Gastrocnemius medialis (tissue), 4 donors: ENCODE measurements around the gene RAB7A. TPM values are rescaled to one million over a fixed set of nuclear protein-coding genes. Genes with fewer than 3 reads are reported as not detected.

ENCODE experiments used
- ATAC-seq, 2 donors: fragments of 150-250 bp; one replicate each; pipeline ENCODE4 v1.9.1; 2016
- DNase-seq, 2 donors: peaks; one replicate each; pipeline ENCODE4 v3.0.0-alpha.2; 2019
- H3K27ac ChIP-seq, 4 donors: fragments of 200-600 bp; sonication (generic); 1 replicate in 1 of 4; 2 replicates in 3 of 4; pipeline ENCODE4 v1.5.1; 2016 to 2018; ENCODE audit warnings: mild to moderate bottlenecking in 2 of 4, moderate library complexity in 1 of 4
- H3K27me3 ChIP-seq, 3 donors: fragments of 200-600 bp; sonication (generic) in 2 of 3; 1 replicate in 1 of 3; 2 replicates in 2 of 3; pipeline versions ENCODE4 v1.5.1 to v1.6.0; 2016 to 2019; ENCODE audit warnings: mild to moderate bottlenecking in 1 of 3, moderate library complexity in 1 of 3
- H3K36me3 ChIP-seq, 2 donors: fragments of 200-600 bp; sonication (generic) in 1 of 2; one replicate each; pipeline ENCODE4 v1.5.1; 2017 to 2018
- H3K4me1 ChIP-seq, 2 donors: fragments of 200-600 bp; sonication (generic) in 1 of 2; one replicate each; pipeline ENCODE4 v1.5.1; 2016 to 2017; ENCODE audit warnings: mild to moderate bottlenecking in 2 of 2
- H3K4me3 ChIP-seq, 4 donors: fragments of 200-600 bp; sonication (generic) in 3 of 4; 1 replicate in 1 of 4; 2 replicates in 3 of 4; pipeline ENCODE4 v1.5.1; 2016 to 2019; ENCODE audit warnings: mild to moderate bottlenecking in 2 of 4
- H3K9me3 ChIP-seq, 3 donors: fragments of 200-600 bp; sonication (generic) in 2 of 3; 1 replicate in 1 of 3; 2 replicates in 2 of 3; pipeline ENCODE4 v1.5.1; 2016 to 2019
- POLR2A ChIP-seq, 2 donors: fragments of 450-650 bp; IDR thresholded peaks; one replicate each; pipeline ENCODE4 v1.6.1; 2017; ENCODE audit warnings: antibody characterized with exemption in 2 of 2, mild to moderate bottlenecking in 2 of 2, moderate library complexity in 2 of 2
- in situ Hi-C, 4 donors: fragments of 200-750 bp; cut with MboI; loops; one replicate each; pipeline versions ENCODE4 v1.15.0 to v1.8.0; 2017; ENCODE audit warnings: low sequenced_read_pairs in 4 of 4
- intact Hi-C: fragments of 100-400 bp; cut with DNase I; formaldehyde crosslinking; loops from one replicate; pipeline ENCODE4 v1.15.1; 2023; ENCODE audit warnings: low total_unique reads
- total RNA-seq, 4 donors: library from RNA; depleted of rRNA; stranded (reverse); fragments of >200 nt; gene quantifications; one replicate each; pipeline versions ENCODE4 v1.1.0 to v1.2.3, GENCODE V29; 2016
- TF ChIP-seq, protein P1 (sequence below), 5 experiments: fragments of 450-650 bp in 3 of 5; fragments of 200-600 bp in 2 of 5; sonication (generic) in 2 of 5; IDR thresholded peaks in 4 of 5; conservative IDR thresholded peaks in 1 of 5; 1 replicate in 4 of 5; 2 replicates in 1 of 5; pipeline ENCODE4 v1.5.1; 2016 to 2019; ENCODE audit warnings: antibody characterized with exemption in 5 of 5, mild to moderate bottlenecking in 3 of 5, moderate library complexity in 3 of 5

The RAB7A gene
- total RNA-seq, 4 donors from 2014 or later: 102 to 190 (median 149) TPM

DNA sequence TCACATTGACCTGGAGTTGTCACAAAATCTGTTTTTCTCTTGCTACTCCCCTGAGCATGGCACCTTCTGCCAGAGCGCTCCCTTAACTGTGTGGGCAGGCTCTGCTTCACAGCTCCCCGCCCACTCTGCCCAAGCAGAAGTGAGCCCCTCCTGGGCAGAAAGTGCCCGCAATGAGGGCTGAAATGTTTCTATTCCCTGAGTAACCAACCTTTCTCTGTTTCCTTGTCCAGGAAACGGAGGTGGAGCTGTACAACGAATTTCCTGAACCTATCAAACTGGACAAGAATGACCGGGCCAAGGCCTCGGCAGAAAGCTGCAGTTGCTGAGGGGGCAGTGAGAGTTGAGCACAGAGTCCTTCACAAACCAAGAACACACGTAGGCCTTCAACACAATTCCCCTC is 87.1 kb downstream of the RAB7A start:
- intact Hi-C loops: no loop called here
- in situ Hi-C loops: no loop called here
- Histone ChIP-seq H3K27me3 (no peaks in the 10 kb centered on the region), H3K27ac (peak overlapping the region; percentile 94 to 99 (median 96)), H3K36me3 (peaks cover 0 to 30% of the 10 kb centered on the region in 2 donors), H3K9me3 (no peaks in the 10 kb centered on the region), H3K4me1 (peaks cover 75 to 85% of the 10 kb centered on the region in 2 donors), H3K4me3 (no peak overlapping the region)
- TF ChIP-seq POLR2A (IDR thresholded peaks at IDR 0.05): no peak
- TF ChIP-seq, protein P1, sequence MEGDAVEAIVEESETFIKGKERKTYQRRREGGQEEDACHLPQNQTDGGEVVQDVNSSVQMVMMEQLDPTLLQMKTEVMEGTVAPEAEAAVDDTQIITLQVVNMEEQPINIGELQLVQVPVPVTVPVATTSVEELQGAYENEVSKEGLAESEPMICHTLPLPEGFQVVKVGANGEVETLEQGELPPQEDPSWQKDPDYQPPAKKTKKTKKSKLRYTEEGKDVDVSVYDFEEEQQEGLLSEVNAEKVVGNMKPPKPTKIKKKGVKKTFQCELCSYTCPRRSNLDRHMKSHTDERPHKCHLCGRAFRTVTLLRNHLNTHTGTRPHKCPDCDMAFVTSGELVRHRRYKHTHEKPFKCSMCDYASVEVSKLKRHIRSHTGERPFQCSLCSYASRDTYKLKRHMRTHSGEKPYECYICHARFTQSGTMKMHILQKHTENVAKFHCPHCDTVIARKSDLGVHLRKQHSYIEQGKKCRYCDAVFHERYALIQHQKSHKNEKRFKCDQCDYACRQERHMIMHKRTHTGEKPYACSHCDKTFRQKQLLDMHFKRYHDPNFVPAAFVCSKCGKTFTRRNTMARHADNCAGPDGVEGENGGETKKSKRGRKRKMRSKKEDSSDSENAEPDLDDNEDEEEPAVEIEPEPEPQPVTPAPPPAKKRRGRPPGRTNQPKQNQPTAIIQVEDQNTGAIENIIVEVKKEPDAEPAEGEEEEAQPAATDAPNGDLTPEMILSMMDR (IDR thresholded peaks at IDR 0.05 in 4 of 5, conservative IDR thresholded peaks at IDR 0.05 in 1 of 5): no peak
- ATAC-seq: no peak
- DNase-seq: no peak

DNA sequence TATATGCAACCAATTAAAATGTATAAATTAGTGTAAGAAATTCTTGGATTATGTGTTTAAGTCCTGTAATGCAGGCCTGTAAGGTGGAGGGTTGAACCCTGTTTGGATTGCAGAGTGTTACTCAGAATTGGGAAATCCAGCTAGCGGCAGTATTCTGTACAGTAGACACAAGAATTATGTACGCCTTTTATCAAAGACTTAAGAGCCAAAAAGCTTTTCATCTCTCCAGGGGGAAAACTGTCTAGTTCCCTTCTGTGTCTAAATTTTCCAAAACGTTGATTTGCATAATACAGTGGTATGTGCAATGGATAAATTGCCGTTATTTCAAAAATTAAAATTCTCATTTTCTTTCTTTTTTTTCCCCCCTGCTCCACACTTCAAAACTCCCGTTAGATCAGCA is 88.1 kb downstream of the RAB7A start:
- Histone ChIP-seq H3K9me3 (no peaks in the 10 kb centered on the region), H3K36me3 (peaks cover 0 to 37% of the 10 kb centered on the region in 2 donors), H3K4me3 (no peak overlapping the region), H3K4me1 (peaks cover 65 to 80% of the 10 kb centered on the region in 2 donors), H3K27me3 (no peaks in the 10 kb centered on the region), H3K27ac (peak overlapping the region; percentile 94 to 99 (median 96))
- no peak for TF ChIP-seq POLR2A (IDR thresholded peaks at IDR 0.05)
- TF ChIP-seq, protein P1 (IDR thresholded peaks at IDR 0.05 in 4 of 5, conservative IDR thresholded peaks at IDR 0.05 in 1 of 5): no peak
- ATAC-seq: no peak
- in situ Hi-C loops (no loop called here), intact Hi-C loops (no loop called here)
- no peak for DNase-seq

GRCh38 chr3:128814519-128815317 is 88.7 kb downstream of the RAB7A start:
- in situ Hi-C loops (no loop called here), intact Hi-C loops (no loop called here)
- TF ChIP-seq, protein P1 (IDR thresholded peaks at IDR 0.05 in 4 of 5, conservative IDR thresholded peaks at IDR 0.05 in 1 of 5): no peak
- no peak for TF ChIP-seq POLR2A (IDR thresholded peaks at IDR 0.05)
- ATAC-seq: peak; percentile 92 to 94
- DNase-seq: peak; percentile 80
- Histone ChIP-seq H3K27ac (peak overlapping the region; percentile 94 to 99 (median 96)), H3K4me3 (no peak overlapping the region), H3K27me3 (no peaks in the 10 kb centered on the region), H3K36me3 (peaks cover 0 to 37% of the 10 kb centered on the region in 2 donors), H3K9me3 (no peaks in the 10 kb centered on the region), H3K4me1 (peaks cover 59 to 80% of the 10 kb centered on the region in 2 donors)

GRCh38 chr3:128815318-128816064 is 89.5 kb downstream of the RAB7A start:
- H3K4me3 ChIP-seq: no peak overlapping the region
- no peaks in the 10 kb centered on the region for H3K9me3 ChIP-seq
- peaks cover 56 to 79% of the 10 kb centered on the region in 2 donors for H3K4me1 ChIP-seq
- in situ Hi-C loops (no loop called here), intact Hi-C loops (no loop called here)
- ATAC-seq (peak; percentile 75), DNase-seq (peak in 1 of 2 donors; percentile 53)
- peaks cover 0 to 37% of the 10 kb centered on the region in 2 donors for H3K36me3 ChIP-seq
- H3K27me3 ChIP-seq: no peaks in the 10 kb centered on the region
- TF ChIP-seq, protein P1 (IDR thresholded peaks at IDR 0.05 in 4 of 5, conservative IDR thresholded peaks at IDR 0.05 in 1 of 5): no peak
- peak in 1 of 2 donors; percentile 19 for TF ChIP-seq POLR2A (IDR thresholded peaks at IDR 0.05)
- peak overlapping the region; percentile 94 to 99 (median 96) for H3K27ac ChIP-seq
